Stimulated activated CD8-positive, alpha-beta memory T cell treated with anti-CD3 and anti-CD28 coated beads, Interleukin-12 subunit alpha, Interleukin-12 subunit beta, amount 100 ng/mL, for 24 hours (primary cell): ENCODE data around the gene MSRB1.

Source experiments
- DNase-seq: peaks from one replicate; pipeline ENCODE4 v3.0.0-alpha.2; 2020; ENCODE audit errors: extremely low read depth

The MSRB1 gene

GRCh38 chr16:1942810-1943726 is at the start of gene MSRB1:
Gene MSRB1 (minus strand): TSS chr16:1943199. CDS start chr16:1943156, 43 bp downstream.
- DNase-seq: peak; percentile 100

- peak; percentile 90 for DNase-seq
Measured at GRCh38 chr16:1991948-1992703, 49.1 kb upstream of the MSRB1 start.

GRCh38 chr16:1991588-1991947 is 48.6 kb upstream of the MSRB1 start:
- DNase-seq: no peak

GRCh38 chr16:1991135-1991551 is 48.1 kb upstream of the MSRB1 start:
- DNase-seq: no peak

GRCh38 chr16:1990351-1991134 is 47.5 kb upstream of the MSRB1 start:
- no peak for DNase-seq

GRCh38 chr16:1990101-1990350 is 47.0 kb upstream of the MSRB1 start:
- no peak for DNase-seq

- no peak for DNase-seq
Measured at GRCh38 chr16:1989209-1990100, 46.5 kb upstream of the MSRB1 start, which contains the start of gene SYNGR3. Gene SYNGR3 (plus strand): TSS chr16:1989970. CDS start chr16:1990103, 133 bp downstream.

GRCh38 chr16:1987198-1987597 is 44.2 kb upstream of the MSRB1 start:
- DNase-seq: no peak

- DNase-seq: no peak
Measured at GRCh38 chr16:1985466-1986150, 42.6 kb upstream of the MSRB1 start.

GRCh38 chr16:1984347-1985225 is 41.6 kb upstream of the MSRB1 start:
- DNase-seq: no peak

GRCh38 chr16:1983544-1984346 is 40.7 kb upstream of the MSRB1 start, which contains the start of gene GFER:
Gene GFER (plus strand): TSS chr16:1984193. CDS start chr16:1984219, 26 bp downstream.
- DNase-seq: no peak

GRCh38 chr16:1982991-1983543 is 40.1 kb upstream of the MSRB1 start:
- DNase-seq: no peak

- no peak for DNase-seq
Measured at GRCh38 chr16:1982013-1982433, 39.0 kb upstream of the MSRB1 start.

GRCh38 chr16:1981398-1981836 is 38.4 kb upstream of the MSRB1 start, which contains the start of gene NOXO1:
Gene NOXO1 (minus strand): TSS chr16:1981469. CDS start chr16:1981179, 290 bp downstream.
- DNase-seq: no peak

GRCh38 chr16:1980770-1981087 is 37.7 kb upstream of the MSRB1 start:
- DNase-seq: no peak

GRCh38 chr16:1980030-1980769 is 37.2 kb upstream of the MSRB1 start:
- no peak for DNase-seq

GRCh38 chr16:1979271-1980029 is 36.5 kb upstream of the MSRB1 start:
- DNase-seq: no peak
